Loucy (cell line): Measurements from ENCODE around the gene PRKN.

Experiments used
- H2AFZ ChIP-seq: fragments of 200-600 bp; sonication (generic); 2 replicates; pipeline ENCODE4 v1.6.0; 2016; ENCODE audit warnings: antibody characterized with exemption, mild to moderate bottlenecking, low read length, moderate library complexity
- H3F3A ChIP-seq: fragments of 200-600 bp; 2 replicates; pipeline ENCODE4 v1.6.0; 2016; ENCODE audit warnings: antibody characterized with exemption, low read depth, mild to moderate bottlenecking
- H3K27me3 ChIP-seq: fragments of 200-600 bp; sonication (generic); 2 replicates; pipeline ENCODE4 v1.6.1; 2014; ENCODE audit warnings: low read length, mild to moderate bottlenecking; ENCODE audit not compliant: insufficient read depth, poor library complexity, severe bottlenecking
- H3K36me3 ChIP-seq: fragments of 200-600 bp; sonication (generic); 2 replicates; pipeline ENCODE4 v1.6.1; 2016; ENCODE audit warnings: low read length; ENCODE audit not compliant: insufficient read depth
- H3K4me1 ChIP-seq: fragments of 200-600 bp; sonication (generic); 2 replicates; pipeline ENCODE4 v1.5.1; 2014; ENCODE audit warnings: low read length, mild to moderate bottlenecking; ENCODE audit not compliant: insufficient read depth, poor library complexity, severe bottlenecking
- H3K4me2 ChIP-seq: fragments of 200-600 bp; sonication (generic); 2 replicates; pipeline ENCODE4 v1.6.0; 2014; ENCODE audit warnings: antibody characterized with exemption, low read length, low read depth, mild to moderate bottlenecking; ENCODE audit not compliant: poor library complexity, severe bottlenecking
- H3K4me3 ChIP-seq: fragments of 200-600 bp; sonication (generic); 2 replicates; pipeline ENCODE4 v1.5.1; 2014; ENCODE audit warnings: low read length, mild to moderate bottlenecking, mixed read lengths; ENCODE audit not compliant: poor library complexity, severe bottlenecking
- H3K79me2 ChIP-seq: fragments of 200-600 bp; sonication (generic); 2 replicates; pipeline ENCODE4 v1.6.1; 2014; ENCODE audit warnings: low read length; ENCODE audit not compliant: insufficient read depth
- H3K9ac ChIP-seq: fragments of 200-600 bp; sonication (generic); 2 replicates; pipeline ENCODE4 v1.6.0; 2014; ENCODE audit warnings: mild to moderate bottlenecking, low read depth, low read length, moderate library complexity; ENCODE audit not compliant: poor library complexity, severe bottlenecking
- H3K9me2 ChIP-seq: fragments of 200-600 bp; sonication (generic); replicated peaks from 2 replicates; pipeline ENCODE4 v1.6.1; 2016; ENCODE audit warnings: low read depth, low read length, mixed read lengths
- H3K9me3 ChIP-seq: fragments of 200-600 bp; sonication (generic); 2 replicates; pipeline ENCODE4 v1.6.1; 2014; ENCODE audit warnings: mild to moderate bottlenecking, antibody characterized with exemption, low read length, low read depth; ENCODE audit not compliant: insufficient read depth
- H4K20me1 ChIP-seq: fragments of 200-600 bp; sonication (generic); 2 replicates; pipeline ENCODE4 v1.6.0; 2014; ENCODE audit warnings: antibody characterized with exemption, low read length, mild to moderate bottlenecking; ENCODE audit not compliant: insufficient read depth, poor library complexity, severe bottlenecking
- CTCF ChIP-seq: fragments of 200-600 bp; sonication (generic); conservative IDR thresholded peaks from 2 replicates; pipeline ENCODE4 v1.5.1; 2014; ENCODE audit warnings: mild to moderate bottlenecking, antibody characterized with exemption, low read length
- EZH2phosphoT487 ChIP-seq: fragments of 200-600 bp; IDR thresholded peaks from 2 replicates; pipeline ENCODE4 v1.6.1; 2018; ENCODE audit warnings: antibody characterized with exemption, mild to moderate bottlenecking, moderate library complexity, borderline replicate concordance

PRKN gene

GRCh38 chr6:161908872-161909271 is 818.7 kb downstream of the PRKN start:
- no peaks in the 10 kb centered on the region for H3K27me3 ChIP-seq
- H2AFZ ChIP-seq, result no peak overlapping the region
- no peak for TF ChIP-seq EZH2phosphoT487
- TF ChIP-seq CTCF, result no peak
- H3K4me3 ChIP-seq, result no peak overlapping the region
- no peaks in the 10 kb centered on the region for H3K9me2 ChIP-seq
- no peaks in the 10 kb centered on the region for H3K36me3 ChIP-seq
- H4K20me1 ChIP-seq, result no peaks in the 10 kb centered on the region
- no peaks in the 10 kb centered on the region for H3F3A ChIP-seq
- H3K4me1 ChIP-seq, result no peaks in the 10 kb centered on the region
- no peaks in the 10 kb centered on the region for H3K79me2 ChIP-seq
- H3K9me3 ChIP-seq, result no peaks in the 10 kb centered on the region
- no peak overlapping the region for H3K4me2 ChIP-seq
- no peak overlapping the region for H3K9ac ChIP-seq

DNA sequence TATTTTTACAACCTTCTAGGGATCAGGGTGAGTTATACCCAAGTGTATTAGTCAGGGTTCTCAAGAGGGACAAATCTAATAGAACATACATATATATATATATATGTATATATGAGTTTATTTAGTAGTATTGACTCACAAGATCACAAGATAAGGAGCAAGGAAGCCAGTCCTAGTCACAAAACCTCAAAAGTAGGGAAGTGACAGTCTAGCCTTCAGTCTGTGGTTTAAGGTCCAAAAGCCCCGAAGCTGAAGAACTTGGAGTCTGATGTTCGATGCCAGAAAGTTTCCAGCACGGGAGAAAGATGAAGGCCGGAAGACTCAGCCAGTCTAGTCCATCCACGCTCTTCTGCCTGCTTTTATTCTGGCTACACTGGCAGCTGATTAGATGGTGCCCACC is 821.0 kb downstream of the PRKN start:
- no peak for TF ChIP-seq CTCF
- TF ChIP-seq EZH2phosphoT487, result no peak
- H3K9me3 ChIP-seq, result no peaks in the 10 kb centered on the region
- no peak overlapping the region for H3K4me2 ChIP-seq

GRCh38 chr6:161903584-161904212 is 823.9 kb downstream of the PRKN start:
- Histone ChIP-seq H4K20me1 (no peaks in the 10 kb centered on the region), H3K9me2 (no peaks in the 10 kb centered on the region), H3F3A (no peaks in the 10 kb centered on the region), H3K79me2 (no peaks in the 10 kb centered on the region), H3K4me3 (no peak overlapping the region), H3K9me3 (no peaks in the 10 kb centered on the region), H2AFZ (no peak overlapping the region), H3K9ac (no peak overlapping the region), H3K27me3 (no peaks in the 10 kb centered on the region), H3K4me1 (no peaks in the 10 kb centered on the region), H3K36me3 (no peaks in the 10 kb centered on the region), H3K4me2 (no peak overlapping the region)
- TF ChIP-seq CTCF (no peak), EZH2phosphoT487 (no peak)

More for the DNA sequence above, 821.0 kb downstream of the PRKN start:
- H3K79me2 ChIP-seq, result no peaks in the 10 kb centered on the region
- H3K36me3 ChIP-seq, result no peaks in the 10 kb centered on the region
- H3K9ac ChIP-seq, result no peak overlapping the region
- no peaks in the 10 kb centered on the region for H3K4me1 ChIP-seq
- no peaks in the 10 kb centered on the region for H3K27me3 ChIP-seq
- H3K9me2 ChIP-seq, result no peaks in the 10 kb centered on the region
- H4K20me1 ChIP-seq, result no peaks in the 10 kb centered on the region
- no peak overlapping the region for H3K4me3 ChIP-seq
- H3F3A ChIP-seq, result no peaks in the 10 kb centered on the region
- no peak overlapping the region for H2AFZ ChIP-seq
